Ectodermal cell (in vitro differentiated cells): ENCODE data around the gene PIAS4. TPM values are rescaled to one million over a fixed set of nuclear protein-coding genes. Genes with fewer than 3 reads are reported as not detected.
"Not testable (repeated sequence)": the region's sequence is repeated elsewhere in the genome, so short reads cannot be mapped to it uniquely, and the experiment has no call there.

Experiments
- H3K27ac ChIP-seq: 2 replicates; pipeline ENCODE4 v1.7.0; 2013; ENCODE audit warnings: mild to moderate bottlenecking, low read depth, low read length; ENCODE audit not compliant: insufficient read depth, poor library complexity, severe bottlenecking
- H3K27me3 ChIP-seq: 2 replicates; pipeline ENCODE4 v1.7.0; 2013; ENCODE audit warnings: mild to moderate bottlenecking, low read length; ENCODE audit not compliant: insufficient read depth, control insufficient read depth, poor library complexity, severe bottlenecking
- H3K36me3 ChIP-seq: one replicate; pipeline ENCODE4 v1.7.0; 2013; ENCODE audit warnings: low read length; ENCODE audit not compliant: control insufficient read depth, insufficient read depth
- H3K4me1 ChIP-seq: one replicate; pipeline ENCODE4 v1.7.0; 2013; ENCODE audit warnings: low read length; ENCODE audit not compliant: control insufficient read depth, insufficient read depth
- H3K4me3 ChIP-seq: 2 replicates; pipeline ENCODE4 v1.7.0; 2013; ENCODE audit warnings: low read depth, low read length, control low read depth; ENCODE audit not compliant: insufficient read depth
- H3K9me3 ChIP-seq: 2 replicates; pipeline ENCODE4 v1.7.0; 2013; ENCODE audit warnings: mild to moderate bottlenecking, low read length, moderate library complexity; ENCODE audit not compliant: control insufficient read depth
- WGBS, 2 experiments: methylation state at CpG; one replicate each; pipeline ENCODE4 v1.1.7; 2013; ENCODE audit warnings: missing lambda C conversion rate in 2 of 2; 5-methylcytosine and 5-hydroxymethylcytosine counted together
- polyA plus RNA-seq, 4 experiments: library from polyadenylated mRNA; stranded (reverse); fragments of 50-300 nt; gene quantifications; one replicate each; pipeline ENCODE4 v1.2.3, GENCODE V29; 2013

PIAS4 gene
- 42.6 TPM for polyA plus RNA-seq (2013, experiment 1 of 4)
- polyA plus RNA-seq (2013, experiment 2 of 4) = 44.6 TPM
- polyA plus RNA-seq (2013, experiment 3 of 4) = 33.7 TPM
- polyA plus RNA-seq (2013, experiment 4 of 4) = 34.3 TPM

- Histone ChIP-seq H3K27ac (peak within 1 kb of the TSS; percentile 63), H3K4me1 (peaks cover 18% of the 10 kb centered on the region), H3K36me3 (peaks cover 6% of the 10 kb centered on the region), H3K4me3 (peak within 1 kb of the TSS; percentile 83), H3K27me3 (no peaks in the 10 kb centered on the region), H3K9me3 (no peaks in the 10 kb centered on the region)
- 1% methylated on average over 91 of the region's 91 CpGs for WGBS, 2 experiments
Observed at GRCh38 chr19:4007021-4007835, at the start of gene PIAS4. Gene PIAS4 (plus strand): TSS chr19:4007736. CDS start chr19:4007761, 25 bp downstream.

- no peak overlapping the region for H3K4me3 ChIP-seq
- H3K27me3 ChIP-seq = no peaks in the 10 kb centered on the region
- peaks cover 3% of the 10 kb centered on the region for H3K4me1 ChIP-seq
- H3K27ac ChIP-seq = no peak overlapping the region
- 96% methylated on average over 86 of the region's 86 CpGs for WGBS, 2 experiments
- H3K36me3 ChIP-seq = peaks cover 29% of the 10 kb centered on the region
- no peaks in the 10 kb centered on the region for H3K9me3 ChIP-seq
Observed at GRCh38 chr19:3958836-3959765, 48.4 kb upstream of the PIAS4 start.

GRCh38 chr19:3959766-3960131 lies 47.8 kb upstream of the PIAS4 start:
- Histone ChIP-seq H3K9me3 (no peaks in the 10 kb centered on the region), H3K4me1 (no peaks in the 10 kb centered on the region), H3K36me3 (peaks cover 36% of the 10 kb centered on the region), H3K4me3 (no peak overlapping the region), H3K27me3 (no peaks in the 10 kb centered on the region), H3K27ac (no peak overlapping the region)
- 94 to 95% methylated on average over 15 of the region's 15 CpGs for WGBS, 2 experiments

GRCh38 chr19:3961007-3961406 lies 46.5 kb upstream of the PIAS4 start:
- H3K9me3 ChIP-seq = no peaks in the 10 kb centered on the region
- H3K27me3 ChIP-seq = no peaks in the 10 kb centered on the region
- no peak overlapping the region for H3K4me3 ChIP-seq
- no peaks in the 10 kb centered on the region for H3K4me1 ChIP-seq
- WGBS, 2 experiments = 95 to 96% methylated on average over 24 of the region's 24 CpGs
- H3K27ac ChIP-seq = no peak overlapping the region
- peaks cover 44% of the 10 kb centered on the region for H3K36me3 ChIP-seq

- Histone ChIP-seq H3K9me3 (no peaks in the 10 kb centered on the region), H3K4me3 (no peak overlapping the region), H3K4me1 (peaks cover 9% of the 10 kb centered on the region), H3K27me3 (no peaks in the 10 kb centered on the region), H3K27ac (no peak overlapping the region), H3K36me3 (peaks cover 45% of the 10 kb centered on the region)
- WGBS, 2 experiments = 96 to 97% methylated on average over 35 of the region's 35 CpGs
Observed at GRCh38 chr19:3963458-3964255, 43.9 kb upstream of the PIAS4 start.

- Histone ChIP-seq H3K9me3 (no peaks in the 10 kb centered on the region), H3K4me1 (peaks cover 16% of the 10 kb centered on the region), H3K36me3 (peaks cover 38% of the 10 kb centered on the region), H3K27me3 (no peaks in the 10 kb centered on the region), H3K27ac (no peak overlapping the region), H3K4me3 (no peak overlapping the region)
- 95 to 96% methylated on average over 53 to 57 of the region's 60 CpGs for WGBS, 2 experiments
Observed at GRCh38 chr19:3964256-3965194, 43.0 kb upstream of the PIAS4 start.

GRCh38 chr19:3966051-3967017 lies 41.2 kb upstream of the PIAS4 start:
- no peaks in the 10 kb centered on the region for H3K9me3 ChIP-seq
- WGBS, 2 experiments = 87 to 88% methylated on average over 30 of the region's 30 CpGs
- H3K36me3 ChIP-seq = peaks cover 32% of the 10 kb centered on the region
- H3K27ac ChIP-seq = no peak overlapping the region
- H3K27me3 ChIP-seq = no peaks in the 10 kb centered on the region
- H3K4me1 ChIP-seq = peaks cover 20% of the 10 kb centered on the region
- H3K4me3 ChIP-seq = no peak overlapping the region

GRCh38 chr19:3967983-3968382 lies 39.6 kb upstream of the PIAS4 start:
- H3K9me3 ChIP-seq, H3K27me3 ChIP-seq, H3K4me3 ChIP-seq: not testable (repeated sequence)
- H3K36me3 ChIP-seq = peaks cover 29% of the 10 kb centered on the region
- peak overlapping the region; percentile 91 for H3K27ac ChIP-seq
- WGBS, 2 experiments = 88 to 90% methylated on average over 12 of the region's 12 CpGs
- H3K4me1 ChIP-seq = peaks cover 20% of the 10 kb centered on the region
